ENCODE measurements around the gene GRPEL1.

Gene GRPEL1

GRCh38 chr4:7023486-7023885 is 44.4 kb downstream of the GRPEL1 start:
- DNase-seq (ENCODE audit: low spot score): no peak

DNA sequence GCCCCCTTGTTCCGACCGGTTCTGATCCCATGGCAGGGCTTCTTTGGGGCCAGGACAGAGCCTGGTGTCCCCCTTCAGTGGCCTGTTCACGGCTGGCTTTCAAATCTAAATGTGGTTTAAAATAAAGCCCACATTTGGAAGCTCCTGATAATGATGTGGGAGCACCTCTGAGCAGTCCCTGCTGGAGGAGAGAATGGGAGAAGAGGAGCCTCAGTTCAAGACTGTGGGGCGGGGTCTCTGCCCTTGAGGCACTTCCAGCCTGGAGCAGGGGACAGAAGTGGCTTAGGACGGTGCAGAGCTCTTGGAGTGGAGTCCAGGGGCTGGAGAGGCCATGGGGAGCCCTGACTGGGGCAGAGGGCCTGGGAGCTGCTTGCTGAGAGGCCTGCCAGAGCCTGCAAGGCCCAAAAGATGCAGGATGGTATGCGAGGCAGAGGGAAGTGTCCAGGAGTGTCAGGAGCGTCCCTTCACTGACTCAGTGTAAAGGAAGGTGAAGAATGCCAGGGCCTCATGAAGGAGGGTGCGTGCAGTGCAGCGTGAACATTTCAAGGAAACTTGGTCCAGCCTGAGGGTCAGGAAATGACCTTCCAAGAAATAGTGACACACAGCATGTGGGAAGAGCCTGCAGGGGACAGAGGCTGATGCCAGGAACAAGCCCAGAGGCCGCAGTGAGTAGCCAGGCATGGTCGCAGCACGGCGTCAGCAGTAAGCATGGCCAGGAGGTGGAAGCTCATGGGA is 45.8 kb downstream of the GRPEL1 start:
- DNase-seq (ENCODE audit: low spot score): no peak

GRCh38 chr4:7021355-7021754 is 46.5 kb downstream of the GRPEL1 start:
- no peak for DNase-seq (ENCODE audit: low spot score)

- DNase-seq (ENCODE audit: low spot score): no peak
These were observed 47.0 kb downstream of the GRPEL1 start for GRCh38 chr4:7020856-7021255.

DNA sequence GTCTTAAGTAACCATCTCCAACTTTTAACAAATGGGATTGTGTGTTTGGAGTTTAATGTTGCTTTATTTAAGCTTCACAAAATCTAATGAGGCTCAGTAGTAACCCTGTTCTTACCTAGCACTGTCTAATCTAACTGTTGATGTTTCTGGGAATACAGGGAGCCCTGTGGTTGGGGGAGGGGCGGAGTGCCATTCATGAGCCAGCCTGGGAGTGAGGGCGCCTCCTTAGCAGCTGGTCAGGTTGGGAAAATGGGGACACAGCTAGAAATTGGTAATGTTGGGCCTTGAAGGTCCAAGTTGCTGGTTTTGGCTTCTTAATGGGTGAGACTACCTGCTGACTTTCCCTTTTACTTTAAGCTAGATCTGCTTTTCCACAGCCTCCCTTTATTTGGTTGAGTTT is 47.6 kb downstream of the GRPEL1 start:
- no peak for DNase-seq (ENCODE audit: low spot score)

DNA sequence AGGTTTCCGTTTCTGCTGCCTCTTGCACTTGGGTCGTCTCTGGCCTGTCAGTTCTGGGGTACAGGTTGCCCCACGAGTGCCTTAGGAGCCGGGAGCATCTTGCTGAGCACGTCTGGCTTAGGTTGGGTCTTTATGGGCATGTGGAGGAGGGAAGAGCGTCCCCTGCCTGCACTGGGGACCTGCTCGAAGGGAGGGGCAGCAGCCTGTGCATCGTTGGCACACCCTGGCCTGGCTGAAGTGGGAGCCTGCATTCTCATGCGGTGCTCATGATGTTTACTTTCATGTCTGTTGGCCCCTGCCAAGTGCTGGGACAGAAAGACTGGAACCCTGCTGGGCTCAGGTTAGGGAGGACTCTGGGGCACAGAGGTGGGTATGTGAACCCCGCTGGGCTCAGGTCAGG is 48.5 kb downstream of the GRPEL1 start:
- no peak for DNase-seq (ENCODE audit: low spot score)

DNA sequence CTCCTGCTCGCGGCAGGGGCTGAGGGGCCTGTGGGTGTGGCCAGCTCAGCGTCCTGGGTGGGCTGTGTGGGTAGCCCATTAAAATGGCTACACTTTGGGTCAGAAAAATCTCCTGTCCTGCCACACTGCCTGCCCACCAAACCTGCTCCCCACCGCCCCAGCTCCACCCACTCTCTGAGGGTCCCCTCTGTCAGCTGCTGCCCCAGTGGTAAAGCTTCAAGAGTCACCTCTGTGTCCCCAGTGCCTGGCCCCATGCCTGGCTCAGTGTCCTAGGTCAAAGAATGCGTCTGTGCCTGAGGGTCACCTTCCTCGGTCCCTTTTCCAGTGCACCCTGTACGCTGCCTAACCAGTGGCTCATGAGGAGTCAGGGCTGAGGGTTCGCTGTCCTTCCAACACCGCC is 49.6 kb downstream of the GRPEL1 start:
- no peak for DNase-seq (ENCODE audit: low spot score)

- DNase-seq (ENCODE audit: low spot score): no peak
These were observed 50.3 kb downstream of the GRPEL1 start for GRCh38 chr4:7017446-7018048.

- no peak for DNase-seq (ENCODE audit: low spot score)
These were observed 51.4 kb downstream of the GRPEL1 start for GRCh38 chr4:7016512-7016911.

- DNase-seq (ENCODE audit: low spot score): no peak
These were observed 51.8 kb downstream of the GRPEL1 start for GRCh38 chr4:7016086-7016485.

DNA sequence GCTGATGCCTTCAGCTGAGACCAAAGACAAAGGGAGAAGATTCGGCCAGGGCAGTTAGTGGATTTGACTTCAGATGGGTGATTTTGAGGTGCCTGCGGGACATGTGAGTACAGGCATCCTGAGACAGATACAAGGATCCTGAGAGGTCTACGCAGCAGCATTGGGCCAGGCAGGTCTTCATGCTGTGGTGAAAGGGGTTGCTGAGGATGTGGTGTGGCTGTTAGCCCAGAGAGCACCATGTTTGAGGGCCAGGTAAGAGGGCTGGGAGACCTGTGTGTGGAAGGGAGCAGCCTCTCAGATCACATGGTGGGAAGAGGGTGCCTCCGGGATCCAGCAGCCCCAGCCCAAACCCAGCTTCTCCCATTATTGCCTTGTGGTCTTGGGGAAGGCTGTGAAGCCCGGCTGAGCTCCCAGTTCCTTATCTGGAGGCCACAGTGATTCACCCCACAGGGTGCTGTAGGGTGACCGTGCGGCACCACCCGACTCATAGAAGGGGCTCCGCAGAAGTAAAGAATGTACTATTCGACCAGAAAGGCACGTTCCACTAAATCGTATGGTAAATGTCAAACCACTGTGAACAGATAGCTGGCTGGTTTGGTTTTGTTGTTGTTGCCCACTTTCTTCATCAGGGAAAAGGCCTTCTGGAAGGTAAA is 52.4 kb downstream of the GRPEL1 start:
- DNase-seq (ENCODE audit: low spot score): no peak

DNA sequence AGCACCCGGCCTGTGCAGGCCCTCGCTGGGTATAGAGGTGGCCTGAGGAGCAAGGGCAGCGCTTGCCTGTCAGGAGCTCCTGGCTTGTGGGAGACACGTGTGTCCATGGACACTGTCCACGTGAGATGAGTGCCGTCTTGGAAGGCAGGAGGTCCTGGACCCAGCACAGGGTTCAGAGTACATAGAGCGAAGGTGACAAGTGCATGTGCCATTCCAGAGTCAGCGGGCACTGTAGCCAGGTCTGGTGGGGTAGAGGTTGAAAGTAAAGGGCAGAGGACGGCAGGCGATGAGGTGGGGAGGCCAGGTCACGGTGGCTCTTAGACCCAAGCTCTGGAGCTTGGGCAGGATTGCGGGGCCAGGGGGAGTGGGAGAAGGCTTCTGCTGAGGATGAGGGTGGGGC is 53.0 kb downstream of the GRPEL1 start:
- DNase-seq (ENCODE audit: low spot score): no peak

DNA sequence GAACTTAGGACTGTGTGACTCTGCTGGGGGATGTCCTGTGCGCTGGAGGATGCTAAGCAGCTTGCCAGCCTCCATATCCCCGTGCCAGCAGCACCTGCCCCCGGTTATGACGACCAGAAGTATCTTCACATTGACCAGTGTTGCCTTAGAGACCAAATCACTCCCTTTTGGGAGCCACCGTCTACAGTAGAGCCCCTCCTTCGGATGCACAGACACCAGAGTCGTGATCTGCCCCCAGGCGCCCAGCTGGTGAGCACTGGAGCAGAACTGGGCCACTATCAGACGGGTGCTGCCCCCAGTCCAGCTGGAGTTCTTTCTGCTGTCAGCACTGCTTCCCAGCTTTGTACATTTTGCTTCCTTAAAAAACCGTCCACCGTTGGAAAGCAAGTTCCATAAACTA is 54.7 kb downstream of the GRPEL1 start:
- peak; percentile 44 for DNase-seq (ENCODE audit: low spot score)

GRCh38 chr4:7009564-7009963 is 58.3 kb downstream of the GRPEL1 start:
- no peak for DNase-seq (ENCODE audit: low spot score)
